Smooth muscle cell (in vitro differentiated cells): Measurements from ENCODE around the gene OTOG. TPM values are rescaled to one million over a fixed set of nuclear protein-coding genes. Genes with fewer than 3 reads are reported as not detected.

Experiments used
- DNase-seq: peaks from one replicate; lab custom pipeline; 2025; ENCODE audit not compliant: unreplicated experiment; lab: John Stamatoyannopoulos, UW
- H2AFZ ChIP-seq: fragments of 200-600 bp; sonication (generic); 2 replicates; pipeline ENCODE4 v1.6.0; 2016; ENCODE audit warnings: antibody characterized with exemption, low read depth, mild to moderate bottlenecking
- H3F3A ChIP-seq: fragments of 200-600 bp; sonication (generic); 2 replicates; pipeline ENCODE4 v1.6.0; 2017; ENCODE audit warnings: antibody characterized with exemption, low read depth
- H3K27ac ChIP-seq: fragments of 200-600 bp; sonication (generic); 2 replicates; pipeline ENCODE4 v1.5.1; 2016; ENCODE audit warnings: low read depth, mild to moderate bottlenecking
- H3K27me3 ChIP-seq: fragments of 200-600 bp; sonication (generic); 2 replicates; pipeline ENCODE4 v1.6.1; 2016; ENCODE audit warnings: low read depth, mild to moderate bottlenecking
- H3K36me3 ChIP-seq: fragments of 200-600 bp; sonication (generic); 2 replicates; pipeline ENCODE4 v1.5.1; 2016; ENCODE audit warnings: low read depth
- H3K4me1 ChIP-seq: fragments of 200-600 bp; sonication (generic); 2 replicates; pipeline ENCODE4 v1.5.1; 2016; ENCODE audit warnings: low read depth
- H3K4me2 ChIP-seq: fragments of 200-600 bp; sonication (generic); 2 replicates; pipeline ENCODE4 v1.6.0; 2016; ENCODE audit warnings: mild to moderate bottlenecking
- H3K4me3 ChIP-seq: fragments of 200-600 bp; sonication (generic); 2 replicates; pipeline ENCODE4 v1.5.1; 2016; ENCODE audit warnings: mild to moderate bottlenecking
- H3K79me2 ChIP-seq: fragments of 200-600 bp; sonication (generic); 2 replicates; pipeline ENCODE4 v1.6.0; 2016; ENCODE audit warnings: low read depth, mild to moderate bottlenecking
- H3K9ac ChIP-seq: fragments of 200-600 bp; sonication (generic); 2 replicates; pipeline ENCODE4 v1.6.0; 2016; ENCODE audit warnings: low read depth
- H3K9me3 ChIP-seq: fragments of 200-600 bp; sonication (generic); replicated peaks from 2 replicates; pipeline ENCODE4 v1.5.1; 2016; ENCODE audit warnings: low read depth
- H4K20me1 ChIP-seq: fragments of 200-600 bp; sonication (generic); 2 replicates; pipeline ENCODE4 v1.6.0; 2016; ENCODE audit warnings: low read depth
- WGBS: methylation state at CpG from one replicate; pipeline ENCODE4 v1.1.7; 2016; ENCODE audit warnings: low lambda C conversion rate; 5-methylcytosine and 5-hydroxymethylcytosine counted together
- polyA plus RNA-seq: library from polyadenylated mRNA; unstranded; fragments of >200 nt; fragmentation: Nextera tagmentation; extraction: Ambion mirVana; gene quantifications from 2 replicates; pipeline ENCODE4 v1.2.1, GENCODE V29; 2016
- total RNA-seq: library from RNA; depleted of rRNA; stranded (reverse); fragments of >200 nt; gene quantifications from 2 replicates; pipeline ENCODE4 v1.2.3, GENCODE V29; 2014
- TF ChIP-seq, protein P1 (sequence below): fragments of 200-600 bp; sonication (generic); IDR thresholded peaks from 2 replicates; pipeline ENCODE4 v1.5.1; 2017; ENCODE audit warnings: borderline replicate concordance, mild to moderate bottlenecking, antibody characterized with exemption; ENCODE audit not compliant: insufficient read depth, poor library complexity, severe bottlenecking

Gene OTOG
- total and polyA plus RNA-seq, 2 experiments from 2014 or later: not detected

DNA sequence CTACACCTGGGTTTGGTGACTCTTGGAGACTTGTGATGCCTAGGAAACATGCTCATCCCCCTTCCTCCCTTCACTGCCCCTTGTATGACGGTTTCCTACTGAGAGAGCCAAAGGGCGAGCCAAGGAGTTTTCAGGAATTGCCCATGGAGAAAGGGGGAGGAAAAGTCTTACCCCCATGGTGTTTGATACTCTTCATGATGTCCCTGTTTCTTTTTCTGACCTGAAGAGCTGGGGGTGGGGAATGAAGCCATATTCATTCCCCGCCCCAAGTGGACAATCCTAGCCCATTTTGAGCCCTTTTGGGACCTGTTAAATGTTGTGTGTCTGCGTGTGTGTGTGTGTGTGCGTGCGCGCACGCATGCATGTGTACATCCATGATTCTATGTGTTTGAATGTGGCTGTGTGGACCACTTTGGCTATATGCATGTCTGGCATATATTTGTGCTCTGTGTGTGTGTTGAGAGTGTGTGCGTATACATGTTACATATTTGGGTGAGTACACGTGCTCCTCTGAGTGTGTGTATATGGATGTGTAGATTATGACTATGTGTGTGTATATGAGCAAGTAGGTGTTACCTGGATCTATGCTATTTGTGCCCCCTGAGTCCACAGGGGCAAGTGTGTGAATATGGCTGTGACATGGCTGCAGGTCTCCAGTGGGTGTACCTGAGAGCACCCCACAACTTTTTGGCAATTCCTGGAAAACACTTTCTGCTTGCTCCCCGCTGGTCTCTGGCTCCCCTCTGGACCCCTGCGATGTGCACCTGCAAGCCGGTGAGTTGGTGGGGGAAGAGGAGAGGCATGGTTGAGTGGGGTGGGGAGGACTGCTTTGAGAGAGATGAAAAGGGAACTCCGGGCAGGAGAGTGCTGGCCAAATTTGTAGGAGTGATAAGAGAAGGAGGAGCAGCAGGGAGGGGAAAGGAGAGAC lies 24.6 kb downstream of the OTOG start:
- TF ChIP-seq, protein P1, sequence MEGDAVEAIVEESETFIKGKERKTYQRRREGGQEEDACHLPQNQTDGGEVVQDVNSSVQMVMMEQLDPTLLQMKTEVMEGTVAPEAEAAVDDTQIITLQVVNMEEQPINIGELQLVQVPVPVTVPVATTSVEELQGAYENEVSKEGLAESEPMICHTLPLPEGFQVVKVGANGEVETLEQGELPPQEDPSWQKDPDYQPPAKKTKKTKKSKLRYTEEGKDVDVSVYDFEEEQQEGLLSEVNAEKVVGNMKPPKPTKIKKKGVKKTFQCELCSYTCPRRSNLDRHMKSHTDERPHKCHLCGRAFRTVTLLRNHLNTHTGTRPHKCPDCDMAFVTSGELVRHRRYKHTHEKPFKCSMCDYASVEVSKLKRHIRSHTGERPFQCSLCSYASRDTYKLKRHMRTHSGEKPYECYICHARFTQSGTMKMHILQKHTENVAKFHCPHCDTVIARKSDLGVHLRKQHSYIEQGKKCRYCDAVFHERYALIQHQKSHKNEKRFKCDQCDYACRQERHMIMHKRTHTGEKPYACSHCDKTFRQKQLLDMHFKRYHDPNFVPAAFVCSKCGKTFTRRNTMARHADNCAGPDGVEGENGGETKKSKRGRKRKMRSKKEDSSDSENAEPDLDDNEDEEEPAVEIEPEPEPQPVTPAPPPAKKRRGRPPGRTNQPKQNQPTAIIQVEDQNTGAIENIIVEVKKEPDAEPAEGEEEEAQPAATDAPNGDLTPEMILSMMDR: no peak
- WGBS: 93% methylated on average over 14 of the region's 14 CpGs
- no peak overlapping the region for H2AFZ ChIP-seq

DNA sequence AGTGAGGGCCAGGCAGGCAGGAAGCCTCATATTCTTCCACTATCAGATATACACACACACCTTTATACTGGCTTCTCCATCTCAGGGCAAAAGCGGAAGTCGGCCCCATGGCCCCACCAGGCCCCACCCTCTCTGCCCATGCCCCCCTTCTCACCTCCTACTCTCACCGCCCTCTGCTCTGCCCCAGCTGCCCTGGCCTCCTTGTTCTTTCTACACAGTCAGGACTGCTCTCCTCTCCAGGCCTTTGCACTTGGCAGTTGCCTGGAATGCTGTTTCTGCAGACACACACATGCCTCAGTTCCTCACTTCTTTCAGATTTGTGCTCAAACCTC lies 25.3 kb downstream of the OTOG start:
- H3K27ac ChIP-seq: no peak overlapping the region
- H3K4me1 ChIP-seq: no peaks in the 10 kb centered on the region
- H3K9ac ChIP-seq: no peak overlapping the region
- no peak overlapping the region for H2AFZ ChIP-seq
- H3K4me3 ChIP-seq: no peak overlapping the region
- H3F3A ChIP-seq: no peaks in the 10 kb centered on the region
- DNase-seq: no peak
- no peaks in the 10 kb centered on the region for H3K36me3 ChIP-seq
- no peaks in the 10 kb centered on the region for H3K9me3 ChIP-seq
- TF ChIP-seq, protein P1: no peak
- no peaks in the 10 kb centered on the region for H3K79me2 ChIP-seq
- no peaks in the 10 kb centered on the region for H4K20me1 ChIP-seq
- WGBS: 57% methylated on average over 3 of the region's 3 CpGs
- H3K4me2 ChIP-seq: no peak overlapping the region
- peaks cover 16% of the 10 kb centered on the region for H3K27me3 ChIP-seq

More for the DNA sequence above, 24.6 kb downstream of the OTOG start:
- H3F3A ChIP-seq: no peaks in the 10 kb centered on the region
- no peak overlapping the region for H3K9ac ChIP-seq
- no peaks in the 10 kb centered on the region for H3K79me2 ChIP-seq
- no peaks in the 10 kb centered on the region for H3K36me3 ChIP-seq
- H4K20me1 ChIP-seq: no peaks in the 10 kb centered on the region
- no peak overlapping the region for H3K4me3 ChIP-seq
- H3K27me3 ChIP-seq: peaks cover 22% of the 10 kb centered on the region
- no peaks in the 10 kb centered on the region for H3K4me1 ChIP-seq
- no peaks in the 10 kb centered on the region for H3K9me3 ChIP-seq
- H3K27ac ChIP-seq: no peak overlapping the region
- DNase-seq: no peak
- no peak overlapping the region for H3K4me2 ChIP-seq

DNA sequence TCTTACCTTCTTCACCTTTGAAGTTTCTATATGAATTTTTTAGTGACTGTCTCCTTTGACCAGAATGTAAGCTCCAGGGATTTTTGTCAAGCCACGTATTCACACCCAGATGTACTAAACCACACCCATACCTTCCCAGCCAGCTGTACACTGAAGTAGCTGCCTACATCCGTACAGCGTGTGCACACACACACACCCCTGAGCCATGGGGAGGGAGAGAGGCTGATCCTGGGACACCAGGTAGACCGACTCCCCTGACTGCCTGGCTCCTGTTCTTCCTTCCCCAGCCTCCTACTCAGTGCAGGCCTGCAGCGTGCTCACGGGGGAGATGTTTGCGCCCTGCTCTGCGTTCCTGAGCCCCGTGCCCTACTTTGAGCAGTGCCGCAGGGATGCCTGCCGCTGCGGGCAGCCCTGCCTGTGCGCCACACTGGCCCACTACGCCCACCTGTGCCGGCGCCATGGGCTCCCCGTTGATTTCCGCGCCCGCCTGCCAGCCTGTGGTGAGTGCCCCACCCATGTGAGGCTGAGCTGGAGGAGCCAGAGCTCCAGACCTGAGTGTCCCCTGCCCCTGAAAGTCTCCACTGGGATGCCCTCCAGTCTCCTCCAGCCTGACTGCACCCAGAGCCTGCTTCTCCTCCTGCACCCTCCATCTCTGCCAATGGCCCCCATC lies 25.9 kb downstream of the OTOG start:
- Histone ChIP-seq H3K79me2 (no peaks in the 10 kb centered on the region), H3K9ac (no peak overlapping the region), H3K4me3 (no peak overlapping the region), H3K9me3 (no peaks in the 10 kb centered on the region), H2AFZ (no peak overlapping the region), H3K27me3 (peaks cover 16% of the 10 kb centered on the region), H3F3A (no peaks in the 10 kb centered on the region), H3K27ac (no peak overlapping the region), H4K20me1 (no peaks in the 10 kb centered on the region), H3K4me2 (no peak overlapping the region), H3K4me1 (no peaks in the 10 kb centered on the region), H3K36me3 (no peaks in the 10 kb centered on the region)
- WGBS: 90% methylated on average over 20 of the region's 20 CpGs
- no peak for DNase-seq
- TF ChIP-seq, protein P1: no peak
